B cell (primary cell): ENCODE data around the gene TTC22. TPM values are rescaled to one million over a fixed set of nuclear protein-coding genes. Genes with fewer than 3 reads are reported as not detected.

Experiments
- ATAC-seq: fragments of 200-7000 bp; cut with Tn5 transposase; one replicate; pipeline ENCODE4 v1.10.0; 2021; ENCODE audit warnings: low read depth, mild to moderate bottlenecking, moderate number of reproducible peaks, moderate library complexity
- CTCF ChIA-PET: fragments of 350-600 bp; sonication (Branson Sonifier 250); formaldehyde crosslinking; loops from one replicate; lab custom pipeline; 2021; ENCODE audit warnings: antibody characterized with exemption, inconsistent platforms; lab: Charles Lee
- POLR2A ChIA-PET: fragments of 350-600 bp; sonication (Branson Sonifier 250); formaldehyde crosslinking; loops from one replicate; lab custom pipeline; 2021; ENCODE audit warnings: antibody characterized with exemption; lab: Charles Lee
- DNase-seq: peaks from one replicate; pipeline ENCODE4 v3.0.0; 2013
- H2AFZ ChIP-seq: 2 replicates; pipeline ENCODE4 v1.6.1; 2012; ENCODE audit warnings: mild to moderate bottlenecking, low read depth, low read length; ENCODE audit not compliant: insufficient read depth, poor library complexity, severe bottlenecking
- H3K27ac ChIP-seq, 2 donors: 1 replicate in 1 of 2; 2 replicates in 1 of 2; pipeline ENCODE4 v1.5.1; 2012 to 2013; ENCODE audit warnings: low read length in 2 of 2, mild to moderate bottlenecking in 2 of 2, moderate library complexity in 1 of 2
- H3K27me3 ChIP-seq, 4 experiments: fragments of 200-600 bp in 1 of 4; sonication (generic) in 1 of 4; replicated peaks in 1 of 4; 1 replicate in 2 of 4; 2 replicates in 2 of 4; pipeline versions ENCODE4 v1.6.1 to v1.7.0; 2013 to 2016; ENCODE audit warnings: low read length in 3 of 4, mild to moderate bottlenecking in 2 of 4, mixed read lengths in 1 of 4, moderate library complexity in 1 of 4; ENCODE audit not compliant: insufficient read depth in 4 of 4, control insufficient read depth in 3 of 4; ENCODE audit errors: control extremely low read depth in 1 of 4
- H3K36me3 ChIP-seq, 2 experiments: replicated peaks in 1 of 2; 1 replicate in 1 of 2; 2 replicates in 1 of 2; pipeline versions ENCODE4 v1.6.1 to v1.7.1; 2013; ENCODE audit warnings: low read length in 1 of 2; ENCODE audit not compliant: insufficient read depth in 2 of 2, control insufficient read depth in 1 of 2; ENCODE audit errors: control extremely low read depth in 1 of 2, extremely low read depth in 1 of 2
- H3K4me1 ChIP-seq, 2 donors: fragments of 200-600 bp in 1 of 2; sonication (generic) in 1 of 2; 1 replicate in 1 of 2; 2 replicates in 1 of 2; pipeline versions ENCODE4 v1.5.1 to v1.6.1; 2013 to 2017; ENCODE audit warnings: low read length in 2 of 2; ENCODE audit not compliant: control insufficient read depth in 2 of 2, insufficient read depth in 2 of 2
- H3K4me2 ChIP-seq: replicated peaks from 2 replicates; pipeline ENCODE3; 2012; ENCODE audit warnings: mild to moderate bottlenecking, low read depth, low read length; ENCODE audit not compliant: poor library complexity, severe bottlenecking
- H3K4me3 ChIP-seq, 5 experiments: fragments of 200-600 bp in 1 of 5; sonication (generic) in 1 of 5; 1 replicate in 3 of 5; 2 replicates in 2 of 5; pipeline versions ENCODE4 v1.5.1 to v1.7.0; 2011 to 2016; ENCODE audit warnings: low read length in 4 of 5, mild to moderate bottlenecking in 4 of 5, low read depth in 2 of 5, control low read depth in 1 of 5, moderate library complexity in 1 of 5; ENCODE audit not compliant: insufficient read depth in 1 of 5; ENCODE audit errors: control extremely low read depth in 1 of 5, extremely low read depth in 1 of 5
- H3K79me2 ChIP-seq: fragments of 200-600 bp; sonication (generic); one replicate; pipeline ENCODE4 v1.6.0; 2016; ENCODE audit warnings: low read length; ENCODE audit not compliant: control insufficient read depth, insufficient read depth
- H3K9ac ChIP-seq: fragments of 200-600 bp; sonication (generic); 2 replicates; pipeline ENCODE4 v1.6.1; 2017; ENCODE audit warnings: mild to moderate bottlenecking, low read length, moderate library complexity
- H3K9me3 ChIP-seq, 3 donors: one replicate each; pipeline versions ENCODE4 v1.6.1 to v1.7.1; 2013; ENCODE audit warnings: low read length in 2 of 3; ENCODE audit not compliant: control insufficient read depth in 2 of 3, insufficient read depth in 1 of 3; ENCODE audit errors: control extremely low read depth in 1 of 3
- H4K20me1 ChIP-seq: 2 replicates; pipeline ENCODE4 v1.6.0; 2012; ENCODE audit warnings: mild to moderate bottlenecking, low read length; ENCODE audit not compliant: insufficient read depth, control insufficient read depth, poor library complexity, severe bottlenecking
- H3K27ac Mint-ChIP-seq: one replicate; pipeline ENCODE4 v1.8.0; 2021; ENCODE audit warnings: mixed read lengths
- H3K27me3 Mint-ChIP-seq: one replicate; pipeline ENCODE4 v1.8.0; 2021; ENCODE audit warnings: mixed read lengths
- H3K4me1 Mint-ChIP-seq: one replicate; pipeline ENCODE4 v1.8.0; 2021; ENCODE audit warnings: mixed read lengths
- H3K4me3 Mint-ChIP-seq: one replicate; pipeline ENCODE4 v1.8.0; 2021; ENCODE audit warnings: mixed read lengths
- H3K9me3 Mint-ChIP-seq: one replicate; pipeline ENCODE4 v1.8.0; 2022; ENCODE audit warnings: mixed read lengths; ENCODE audit not compliant: insufficient read depth
- CTCF ChIP-seq: fragments of 200-600 bp; IDR thresholded peaks from one replicate; pipeline ENCODE4 v1.8.0; 2022; ENCODE audit warnings: antibody characterized with exemption, mild to moderate bottlenecking
- EZH2 ChIP-seq: IDR thresholded peaks from 2 replicates; pipeline ENCODE4 v1.6.1; 2012; ENCODE audit warnings: borderline replicate concordance, low read depth, mild to moderate bottlenecking, moderate library complexity, low read length; ENCODE audit not compliant: insufficient read depth, poor library complexity, severe bottlenecking
- WGBS: methylation state at CpG from one replicate; pipeline ENCODE4 v1.1.5; 2013; ENCODE audit warnings: missing lambda C conversion rate; ENCODE audit not compliant: insufficient coverage; 5-methylcytosine and 5-hydroxymethylcytosine counted together
- intact Hi-C: fragments of 100-400 bp; cut with micrococcal nuclease; formaldehyde crosslinking; loops from one replicate; pipeline ENCODE4 v1.10.0; 2022
- polyA plus RNA-seq: library from polyadenylated mRNA; depleted of rRNA; stranded (reverse); fragments of >200 nt; gene quantifications from 2 replicates; pipeline ENCODE4 v1.2.3, GENCODE V29; 2012
- total RNA-seq, 2 donors: library from RNA; stranded (reverse); fragments of 120-200 nt in 1 of 2; gene quantifications; 1 replicate in 1 of 2; 2 replicates in 1 of 2; pipeline versions ENCODE4 v1.2.3 to v1.2.4, GENCODE V29; 2013 to 2022

Gene TTC22
- total and polyA plus RNA-seq, 2 donors (not counting 1 experiment from before 2014, with no cell fraction given) = 7.8 to 10.9 TPM

- Histone ChIP-seq H3K79me2 (no peaks in the 10 kb centered on the region), H4K20me1 (no peaks in the 10 kb centered on the region), H2AFZ (no peak overlapping the region), H3K9me3 (peaks cover 1 to 30% (median 18%) of the 10 kb centered on the region in 3 donors), H3K27ac (no peak overlapping the region), H3K4me1 (no peaks in the 10 kb centered on the region), H3K27me3 (no peaks in the 10 kb centered on the region), H3K9ac (no peak overlapping the region), H3K36me3 (no peaks in the 10 kb centered on the region), H3K4me3 (no peak overlapping the region), H3K4me2 (no peak overlapping the region)
- TF ChIP-seq EZH2 (no peak), CTCF (no peak)
- H3K27me3 Mint-ChIP-seq = peaks cover 27% of the 10 kb centered on the region
- intact Hi-C loops = no loop called here
- WGBS = 97% methylated on average over 4 of the region's 5 CpGs
- CTCF ChIA-PET = no interaction called here
- peaks cover 20% of the 10 kb centered on the region for H3K9me3 Mint-ChIP-seq
- H3K27ac Mint-ChIP-seq = no peak overlapping the region
- DNase-seq (no peak), ATAC-seq (no peak)
- POLR2A ChIA-PET = no interaction called here
- H3K4me3 Mint-ChIP-seq = no peak overlapping the region
- no peaks in the 10 kb centered on the region for H3K4me1 Mint-ChIP-seq
Measured at GRCh38 chr1:54825696-54826095, 24.6 kb upstream of the TTC22 start.

GRCh38 chr1:54823670-54824069 is 22.5 kb upstream of the TTC22 start:
- Mint-ChIP-seq H3K4me3 (no peak overlapping the region), H3K27me3 (peaks cover 22% of the 10 kb centered on the region), H3K9me3 (peaks cover 20% of the 10 kb centered on the region), H3K4me1 (no peaks in the 10 kb centered on the region), H3K27ac (no peak overlapping the region)
- no peaks in the 10 kb centered on the region for H3K27me3 ChIP-seq
- H3K4me1 ChIP-seq = no peaks in the 10 kb centered on the region
- ChIA-PET CTCF (no interaction called here), POLR2A (no interaction called here)
- no peaks in the 10 kb centered on the region for H4K20me1 ChIP-seq
- H3K9ac ChIP-seq = no peak overlapping the region
- intact Hi-C loops = no loop called here
- H3K27ac ChIP-seq = no peak overlapping the region
- no peak overlapping the region for H2AFZ ChIP-seq
- H3K9me3 ChIP-seq = peaks cover 1 to 30% (median 18%) of the 10 kb centered on the region in 3 donors
- no peak overlapping the region for H3K4me3 ChIP-seq
- ATAC-seq = no peak
- no peak for DNase-seq
- WGBS = 83% methylated on average over 1 of the region's 3 CpGs
- TF ChIP-seq EZH2 (no peak), CTCF (no peak)
- no peaks in the 10 kb centered on the region for H3K36me3 ChIP-seq
- no peak overlapping the region for H3K4me2 ChIP-seq
- no peaks in the 10 kb centered on the region for H3K79me2 ChIP-seq
